PFSK-1 (cell line): Measurements from ENCODE around the gene VAV2.

ENCODE experiments used
- FOXP2 ChIP-seq: optimal IDR thresholded peaks from 2 replicates; pipeline ENCODE3; 2011; ENCODE audit warnings: borderline replicate concordance, control low read depth, inconsistent platforms; ENCODE audit not compliant: insufficient read depth; ENCODE audit errors: extremely low read length, extremely low read depth
- POLR2AphosphoS5 ChIP-seq: IDR thresholded peaks from 2 replicates; pipeline ENCODE4 v1.6.1; 2012; ENCODE audit warnings: low read depth, mild to moderate bottlenecking, control low read depth, low read length, moderate library complexity
- SIN3A ChIP-seq: IDR thresholded peaks from 2 replicates; pipeline ENCODE4 v1.6.1; 2012; ENCODE audit warnings: mild to moderate bottlenecking, low read length, moderate library complexity, borderline replicate concordance; ENCODE audit not compliant: insufficient read depth
- TAF1 ChIP-seq: IDR thresholded peaks from 2 replicates; pipeline ENCODE4 v1.6.1; 2012; ENCODE audit warnings: low read length, control low read depth, borderline replicate concordance; ENCODE audit not compliant: insufficient read depth
- TF ChIP-seq, protein P1 (sequence below), 2 experiments: IDR thresholded peaks; 2 replicates each; pipeline versions ENCODE4 v1.6.1 to v1.8.0; 2011 to 2012; ENCODE audit warnings: low read depth in 2 of 2, low read length in 2 of 2, control low read depth in 1 of 2, inconsistent platforms in 1 of 2, mild to moderate bottlenecking in 1 of 2, moderate library complexity in 1 of 2; ENCODE audit not compliant: insufficient read depth in 1 of 2

VAV2 gene

DNA sequence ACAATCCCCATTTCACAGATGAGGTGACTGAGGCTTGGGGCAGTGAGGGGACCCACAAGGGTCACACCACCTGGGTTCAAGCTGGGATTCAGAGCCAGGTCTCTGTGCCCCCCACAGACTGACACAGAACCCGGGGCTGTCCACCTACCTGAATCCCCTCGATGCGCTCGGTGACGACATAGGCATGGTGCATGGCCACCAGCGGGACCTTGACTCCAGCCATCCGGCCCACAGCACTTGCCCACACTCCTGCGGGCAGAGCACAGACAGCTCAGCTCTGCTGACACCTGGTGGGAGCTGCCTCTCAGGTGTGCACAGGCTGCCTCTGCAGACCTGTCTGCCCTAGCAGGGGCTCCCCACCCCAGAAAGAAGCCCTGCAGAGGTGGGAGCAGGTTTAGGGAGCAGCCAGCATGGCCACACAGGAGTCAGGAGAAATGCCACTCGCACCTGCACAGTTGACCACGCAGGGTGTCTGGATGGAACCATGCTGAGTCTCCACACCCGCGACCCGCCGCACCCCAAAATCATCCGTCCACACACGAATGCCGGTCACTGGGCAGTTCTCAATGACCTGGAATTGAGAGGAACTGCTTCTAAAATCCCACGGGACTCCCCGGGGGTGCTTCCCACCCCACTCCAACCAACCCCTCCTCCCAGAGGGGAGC, 262.4 kb downstream of the VAV2 start:
- TF ChIP-seq TAF1 (no peak), FOXP2 (no peak), SIN3A (no peak), POLR2AphosphoS5 (no peak)
- TF ChIP-seq, protein P1, sequence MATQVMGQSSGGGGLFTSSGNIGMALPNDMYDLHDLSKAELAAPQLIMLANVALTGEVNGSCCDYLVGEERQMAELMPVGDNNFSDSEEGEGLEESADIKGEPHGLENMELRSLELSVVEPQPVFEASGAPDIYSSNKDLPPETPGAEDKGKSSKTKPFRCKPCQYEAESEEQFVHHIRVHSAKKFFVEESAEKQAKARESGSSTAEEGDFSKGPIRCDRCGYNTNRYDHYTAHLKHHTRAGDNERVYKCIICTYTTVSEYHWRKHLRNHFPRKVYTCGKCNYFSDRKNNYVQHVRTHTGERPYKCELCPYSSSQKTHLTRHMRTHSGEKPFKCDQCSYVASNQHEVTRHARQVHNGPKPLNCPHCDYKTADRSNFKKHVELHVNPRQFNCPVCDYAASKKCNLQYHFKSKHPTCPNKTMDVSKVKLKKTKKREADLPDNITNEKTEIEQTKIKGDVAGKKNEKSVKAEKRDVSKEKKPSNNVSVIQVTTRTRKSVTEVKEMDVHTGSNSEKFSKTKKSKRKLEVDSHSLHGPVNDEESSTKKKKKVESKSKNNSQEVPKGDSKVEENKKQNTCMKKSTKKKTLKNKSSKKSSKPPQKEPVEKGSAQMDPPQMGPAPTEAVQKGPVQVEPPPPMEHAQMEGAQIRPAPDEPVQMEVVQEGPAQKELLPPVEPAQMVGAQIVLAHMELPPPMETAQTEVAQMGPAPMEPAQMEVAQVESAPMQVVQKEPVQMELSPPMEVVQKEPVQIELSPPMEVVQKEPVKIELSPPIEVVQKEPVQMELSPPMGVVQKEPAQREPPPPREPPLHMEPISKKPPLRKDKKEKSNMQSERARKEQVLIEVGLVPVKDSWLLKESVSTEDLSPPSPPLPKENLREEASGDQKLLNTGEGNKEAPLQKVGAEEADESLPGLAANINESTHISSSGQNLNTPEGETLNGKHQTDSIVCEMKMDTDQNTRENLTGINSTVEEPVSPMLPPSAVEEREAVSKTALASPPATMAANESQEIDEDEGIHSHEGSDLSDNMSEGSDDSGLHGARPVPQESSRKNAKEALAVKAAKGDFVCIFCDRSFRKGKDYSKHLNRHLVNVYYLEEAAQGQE (IDR thresholded peaks at IDR 0.05; ENCODE audit: insufficient read depth in 1 of 2, low read depth in 2 of 2, low read length in 2 of 2) = no peak

DNA sequence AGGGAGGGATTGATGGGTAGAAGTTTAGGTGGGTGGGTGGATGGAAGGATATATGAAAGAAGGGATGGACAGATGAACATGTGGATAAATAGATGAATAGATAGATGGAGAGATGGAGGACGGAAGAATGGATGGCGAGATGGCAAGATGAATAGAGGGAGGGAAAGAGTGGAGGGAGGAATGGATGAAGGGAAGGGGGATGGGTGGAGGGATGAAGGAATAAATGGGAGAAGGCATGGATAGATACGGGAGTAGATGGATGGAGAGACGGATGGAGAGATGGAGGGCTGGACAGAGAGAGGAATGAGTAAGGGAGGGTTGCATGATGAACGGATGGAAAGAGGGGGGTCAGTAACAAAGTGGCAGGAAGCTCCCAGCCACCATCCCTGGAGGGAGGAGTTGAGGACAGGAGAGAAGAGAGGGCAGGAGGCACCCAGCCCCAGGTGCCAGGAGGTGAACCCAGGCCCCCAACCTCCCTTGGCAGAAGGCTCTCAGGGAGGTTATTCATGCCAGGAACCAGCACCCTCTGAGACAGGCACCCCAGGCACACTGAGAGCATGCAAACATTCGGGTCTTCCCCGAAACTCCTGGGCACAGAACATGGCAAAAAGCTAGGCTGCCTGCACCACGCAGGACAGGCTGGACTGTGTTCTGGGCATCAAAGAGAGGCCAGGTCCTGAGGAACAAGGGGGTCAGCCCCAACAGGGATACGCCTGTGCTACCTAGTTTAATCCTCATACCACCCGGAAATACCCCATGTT, 263.1 kb downstream of the VAV2 start:
- TF ChIP-seq POLR2AphosphoS5 (no peak), TAF1 (no peak), FOXP2 (no peak), SIN3A (no peak)
- TF ChIP-seq, protein P1 (IDR thresholded peaks at IDR 0.05; ENCODE audit: insufficient read depth in 1 of 2, low read depth in 2 of 2, low read length in 2 of 2) = no peak

DNA sequence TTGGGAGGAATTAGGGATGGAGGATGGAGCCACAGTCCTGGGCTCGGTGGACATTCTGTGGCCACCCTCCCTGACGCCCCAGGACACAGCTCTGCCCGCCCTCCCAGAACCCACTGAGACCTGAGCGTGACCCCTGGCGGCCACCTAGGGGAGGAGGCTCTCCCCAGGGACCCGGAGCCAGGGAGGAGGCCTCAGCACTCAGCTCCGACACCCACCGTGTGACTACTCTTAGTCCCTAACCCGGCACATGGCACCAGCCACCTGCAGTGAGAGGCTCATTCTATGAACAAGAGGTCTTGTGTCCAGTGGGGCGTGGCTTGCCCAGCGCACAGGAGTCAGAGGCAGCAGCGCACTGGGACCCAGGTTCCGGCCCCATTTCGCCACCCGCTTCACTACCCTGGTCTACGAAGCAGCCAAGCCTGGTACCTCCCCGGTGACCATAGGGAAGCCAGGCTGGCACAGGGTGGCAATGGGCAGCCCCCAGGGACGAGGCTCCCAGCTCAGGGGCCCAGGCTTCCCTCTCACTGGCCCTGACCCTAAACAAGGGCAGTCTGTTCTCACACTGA, 264.2 kb downstream of the VAV2 start:
- TF ChIP-seq SIN3A (no peak), FOXP2 (no peak), POLR2AphosphoS5 (no peak), TAF1 (no peak)
- TF ChIP-seq, protein P1 (IDR thresholded peaks at IDR 0.05; ENCODE audit: insufficient read depth in 1 of 2, low read depth in 2 of 2, low read length in 2 of 2) = no peak

DNA sequence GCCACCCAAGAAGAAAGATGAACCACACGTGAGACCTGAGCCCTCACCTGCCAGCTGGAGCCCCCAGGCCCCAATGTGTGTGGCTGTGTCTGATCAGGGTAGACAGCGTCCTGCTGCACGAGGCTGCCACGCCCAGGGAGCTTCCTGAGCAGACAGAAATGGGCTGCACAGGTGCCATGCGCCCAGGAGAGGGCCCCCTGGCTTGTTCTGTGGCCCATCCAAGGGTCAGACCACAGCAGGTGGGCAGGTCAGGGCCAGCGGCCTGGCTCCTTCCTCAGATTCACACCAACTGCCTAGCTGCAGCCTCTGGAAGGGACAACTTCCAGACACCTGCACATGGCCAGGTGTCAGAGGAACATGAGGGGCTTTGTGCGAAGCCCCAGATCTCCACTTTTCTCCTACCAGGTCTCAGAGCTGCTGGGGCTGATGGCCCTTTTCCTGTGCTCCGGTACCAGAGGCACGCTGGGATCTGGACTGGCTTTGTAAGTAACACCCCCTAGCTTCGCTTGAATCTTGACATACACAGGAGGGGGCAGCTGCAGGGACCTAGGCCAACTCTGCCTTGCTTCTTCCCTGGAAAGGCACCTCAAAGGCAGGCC, 264.7 kb downstream of the VAV2 start:
- TF ChIP-seq FOXP2 (no peak), SIN3A (no peak), POLR2AphosphoS5 (no peak), TAF1 (no peak)
- TF ChIP-seq, protein P1 (IDR thresholded peaks at IDR 0.05; ENCODE audit: insufficient read depth in 1 of 2, low read depth in 2 of 2, low read length in 2 of 2) = no peak
